Osteocyte (in vitro differentiated cells): ENCODE measurements around the gene PARN. TPM values are rescaled to one million over a fixed set of nuclear protein-coding genes. Genes with fewer than 3 reads are reported as not detected.
"Not testable (repeated sequence)": the region's sequence is repeated elsewhere in the genome, so short reads cannot be mapped to it uniquely, and the experiment has no call there.

Experiments
- DNase-seq: peaks from one replicate; pipeline ENCODE4 v3.0.0; 2021; ENCODE audit warnings: mixed read lengths; ENCODE audit not compliant: unreplicated experiment; ENCODE audit errors: extremely low spot score
- H3K27ac Mint-ChIP-seq: one replicate; pipeline ENCODE4 v1.8.0; 2021; ENCODE audit warnings: mild to moderate bottlenecking, mixed read lengths; ENCODE audit not compliant: unreplicated experiment
- H3K27me3 Mint-ChIP-seq: one replicate; pipeline ENCODE4 v1.8.0; 2021; ENCODE audit warnings: mixed read lengths; ENCODE audit not compliant: unreplicated experiment
- H3K36me3 Mint-ChIP-seq: one replicate; pipeline ENCODE4 v1.8.0; 2021; ENCODE audit warnings: mixed read lengths; ENCODE audit not compliant: unreplicated experiment
- H3K4me1 Mint-ChIP-seq: one replicate; pipeline ENCODE4 v1.8.0; 2021; ENCODE audit warnings: mixed read lengths; ENCODE audit not compliant: unreplicated experiment
- H3K4me3 Mint-ChIP-seq: one replicate; pipeline ENCODE4 v1.8.0; 2021; ENCODE audit warnings: mild to moderate bottlenecking, moderate library complexity, mixed read lengths; ENCODE audit not compliant: unreplicated experiment
- H3K9me3 Mint-ChIP-seq: one replicate; pipeline ENCODE4 v1.8.0; 2021; ENCODE audit warnings: mixed read lengths; ENCODE audit not compliant: unreplicated experiment
- total RNA-seq: library from RNA; stranded (reverse); gene quantifications from 2 replicates; pipeline ENCODE4 v1.2.1, GENCODE V29; 2021
- TF ChIP-seq, protein P1 (sequence below): fragments of 200-600 bp; sonication (generic); IDR thresholded peaks from 2 replicates; pipeline ENCODE4 v1.5.0; 2021; ENCODE audit warnings: antibody characterized with exemption, mild to moderate bottlenecking, moderate library complexity

Gene PARN
- total RNA-seq, 1 donor from 2014 or later, result 34.2 TPM

DNA sequence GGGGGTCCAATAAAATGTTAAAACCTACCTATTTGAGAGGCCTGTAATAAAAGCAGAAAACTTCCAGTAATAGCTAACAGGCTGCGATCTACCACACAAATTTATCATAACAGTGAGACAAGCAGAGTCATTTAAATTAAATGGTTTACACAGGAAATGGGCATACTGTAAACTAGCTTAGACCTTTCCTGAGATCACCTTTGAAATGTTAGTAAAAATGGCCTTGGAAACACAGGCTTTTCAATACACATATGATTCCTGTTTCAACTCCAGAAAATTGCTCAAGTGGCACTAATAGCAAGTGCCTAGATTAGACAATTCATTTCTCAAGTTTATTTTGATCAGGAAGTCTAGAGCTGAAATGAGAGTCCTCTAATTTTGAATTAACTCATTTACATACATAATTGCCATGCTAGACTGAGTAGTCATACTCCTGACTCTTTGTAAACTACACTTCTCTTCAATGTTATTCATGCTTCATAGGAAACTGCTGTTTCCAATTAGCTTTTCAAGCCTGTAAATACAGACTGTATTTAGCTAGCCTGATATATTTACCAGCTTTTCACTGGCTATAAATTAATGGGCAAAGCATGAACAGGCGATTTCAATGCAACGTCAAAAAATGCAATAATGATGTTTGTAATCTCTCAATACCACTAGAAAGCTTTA lies 43.3 kb downstream of the PARN start:
- TF ChIP-seq, protein P1, sequence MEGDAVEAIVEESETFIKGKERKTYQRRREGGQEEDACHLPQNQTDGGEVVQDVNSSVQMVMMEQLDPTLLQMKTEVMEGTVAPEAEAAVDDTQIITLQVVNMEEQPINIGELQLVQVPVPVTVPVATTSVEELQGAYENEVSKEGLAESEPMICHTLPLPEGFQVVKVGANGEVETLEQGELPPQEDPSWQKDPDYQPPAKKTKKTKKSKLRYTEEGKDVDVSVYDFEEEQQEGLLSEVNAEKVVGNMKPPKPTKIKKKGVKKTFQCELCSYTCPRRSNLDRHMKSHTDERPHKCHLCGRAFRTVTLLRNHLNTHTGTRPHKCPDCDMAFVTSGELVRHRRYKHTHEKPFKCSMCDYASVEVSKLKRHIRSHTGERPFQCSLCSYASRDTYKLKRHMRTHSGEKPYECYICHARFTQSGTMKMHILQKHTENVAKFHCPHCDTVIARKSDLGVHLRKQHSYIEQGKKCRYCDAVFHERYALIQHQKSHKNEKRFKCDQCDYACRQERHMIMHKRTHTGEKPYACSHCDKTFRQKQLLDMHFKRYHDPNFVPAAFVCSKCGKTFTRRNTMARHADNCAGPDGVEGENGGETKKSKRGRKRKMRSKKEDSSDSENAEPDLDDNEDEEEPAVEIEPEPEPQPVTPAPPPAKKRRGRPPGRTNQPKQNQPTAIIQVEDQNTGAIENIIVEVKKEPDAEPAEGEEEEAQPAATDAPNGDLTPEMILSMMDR, result no peak
- Mint-ChIP-seq H3K36me3 (peaks cover 44% of the 10 kb centered on the region), H3K4me1 (no peaks in the 10 kb centered on the region), H3K9me3 (no peaks in the 10 kb centered on the region), H3K27me3 (no peaks in the 10 kb centered on the region), H3K4me3 (no peak overlapping the region), H3K27ac (no peak overlapping the region)
- no peak for DNase-seq

DNA sequence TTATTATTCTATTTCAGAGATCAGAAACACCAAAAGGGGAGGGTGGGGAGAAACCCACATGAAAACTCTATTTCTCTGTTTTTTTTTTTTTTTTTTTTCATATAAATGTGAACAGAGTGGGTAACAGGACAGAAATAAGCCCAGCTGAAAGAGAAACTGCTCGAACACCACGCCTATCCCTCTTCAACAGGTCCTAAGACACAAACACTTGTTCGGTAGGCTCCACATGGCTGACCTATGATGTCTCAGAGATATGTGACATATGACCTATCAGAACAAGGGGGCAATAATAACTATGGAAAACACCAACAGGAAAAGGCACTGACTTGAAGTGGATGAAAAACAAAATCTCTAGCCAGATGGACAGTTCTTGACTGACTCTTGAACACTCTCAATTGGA lies 44.8 kb downstream of the PARN start:
- Mint-ChIP-seq H3K4me3 (no peak overlapping the region), H3K36me3 (peaks cover 40% of the 10 kb centered on the region), H3K27ac (no peak overlapping the region), H3K27me3 (no peaks in the 10 kb centered on the region), H3K9me3 (no peaks in the 10 kb centered on the region), H3K4me1 (no peaks in the 10 kb centered on the region)
- DNase-seq, result no peak
- TF ChIP-seq, protein P1, result no peak

DNA sequence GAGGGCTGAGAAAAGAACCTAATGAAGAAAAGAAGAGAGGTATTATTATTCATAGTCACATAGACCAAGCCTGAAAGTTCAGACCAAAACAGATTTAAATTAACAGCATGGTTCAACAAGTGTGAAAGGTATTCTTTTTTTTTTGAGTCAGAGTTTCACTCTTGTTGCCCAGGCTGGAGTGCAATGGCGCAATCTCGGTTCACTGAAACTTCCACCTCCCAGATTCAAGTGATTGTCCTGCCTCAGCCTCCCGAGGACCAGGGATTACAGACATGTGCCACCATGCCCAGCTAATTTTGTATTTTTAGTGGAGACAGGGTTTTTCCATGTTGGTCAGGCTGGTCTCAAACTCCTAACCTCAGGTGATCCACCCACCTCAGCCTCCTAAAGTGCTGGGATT lies 49.1 kb downstream of the PARN start:
- not testable (repeated sequence) for H3K4me1 Mint-ChIP-seq, H3K27ac Mint-ChIP-seq, DNase-seq, H3K4me3 Mint-ChIP-seq, H3K9me3 Mint-ChIP-seq, H3K27me3 Mint-ChIP-seq
- H3K36me3 Mint-ChIP-seq, result peaks cover 31% of the 10 kb centered on the region

DNA sequence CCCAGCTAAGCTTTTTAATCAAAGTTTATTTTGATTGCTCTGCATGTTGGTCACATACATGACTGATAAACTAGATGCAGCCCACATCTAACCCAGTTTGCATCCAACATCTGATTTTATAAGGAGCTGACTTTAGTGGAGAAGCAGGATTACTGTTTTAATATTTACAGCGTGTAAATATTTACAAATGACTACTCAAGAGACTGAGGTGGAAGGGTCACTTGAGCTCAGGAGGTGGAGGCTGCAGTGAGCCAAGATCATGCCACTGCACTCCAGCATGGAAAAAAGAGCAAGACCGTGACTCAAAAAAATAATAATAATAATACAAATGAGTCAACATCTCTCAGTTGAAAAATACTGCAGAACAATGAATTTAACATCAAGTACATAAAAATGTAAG lies 50.8 kb downstream of the PARN start:
- no peaks in the 10 kb centered on the region for H3K4me1 Mint-ChIP-seq
- TF ChIP-seq, protein P1, result no peak
- no peak overlapping the region for H3K4me3 Mint-ChIP-seq
- peaks cover 41% of the 10 kb centered on the region for H3K36me3 Mint-ChIP-seq
- H3K27ac Mint-ChIP-seq, result no peak overlapping the region
- no peak for DNase-seq
- no peaks in the 10 kb centered on the region for H3K9me3 Mint-ChIP-seq
- no peaks in the 10 kb centered on the region for H3K27me3 Mint-ChIP-seq

DNA sequence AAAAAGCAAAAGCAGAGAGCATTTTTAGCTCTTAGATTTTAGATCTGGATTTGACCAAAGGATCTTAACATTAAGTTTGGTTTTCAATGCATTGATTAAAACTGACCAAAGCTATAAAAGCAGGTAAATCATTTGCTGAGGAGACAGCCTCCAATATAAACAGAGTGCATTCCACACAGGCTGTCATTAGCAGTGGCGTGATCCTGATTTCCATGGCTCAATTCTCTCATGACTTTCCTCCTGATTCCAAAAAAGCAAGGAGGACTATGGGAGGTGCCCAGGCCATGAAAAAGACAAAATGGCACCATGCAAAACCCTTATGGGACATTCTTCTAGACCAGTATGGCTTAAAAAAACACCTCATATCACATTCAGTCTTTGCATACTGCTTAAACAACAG lies 53.5 kb downstream of the PARN start:
- TF ChIP-seq, protein P1, result no peak
- Mint-ChIP-seq H3K27ac (no peak overlapping the region), H3K4me3 (no peak overlapping the region), H3K27me3 (no peaks in the 10 kb centered on the region), H3K36me3 (peaks cover 43% of the 10 kb centered on the region), H3K9me3 (no peaks in the 10 kb centered on the region), H3K4me1 (no peaks in the 10 kb centered on the region)
- DNase-seq, result no peak

DNA sequence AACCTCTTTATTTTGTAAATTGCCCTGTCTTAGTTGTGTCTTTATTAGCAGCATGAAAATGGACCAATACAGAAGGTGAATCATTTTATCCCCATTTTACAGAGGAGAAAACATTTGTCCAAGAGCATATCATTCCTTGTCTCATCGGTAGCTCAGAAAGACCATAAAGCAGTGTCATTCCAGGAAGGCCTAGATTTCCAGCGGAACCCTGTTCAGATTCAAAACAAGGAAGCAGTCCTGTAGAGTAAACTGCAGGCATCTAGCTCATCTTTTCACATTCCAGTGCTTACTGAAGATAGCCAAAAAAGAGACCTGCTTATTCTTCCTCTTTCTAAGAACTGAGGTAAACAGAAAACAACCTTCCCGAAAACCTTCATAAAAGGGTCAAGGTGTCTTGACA lies 54.0 kb downstream of the PARN start:
- DNase-seq, result no peak
- no peaks in the 10 kb centered on the region for H3K27me3 Mint-ChIP-seq
- no peak overlapping the region for H3K4me3 Mint-ChIP-seq
- H3K9me3 Mint-ChIP-seq, result no peaks in the 10 kb centered on the region
- H3K4me1 Mint-ChIP-seq, result no peaks in the 10 kb centered on the region
- peaks cover 43% of the 10 kb centered on the region for H3K36me3 Mint-ChIP-seq
- H3K27ac Mint-ChIP-seq, result no peak overlapping the region
- TF ChIP-seq, protein P1, result no peak

DNA sequence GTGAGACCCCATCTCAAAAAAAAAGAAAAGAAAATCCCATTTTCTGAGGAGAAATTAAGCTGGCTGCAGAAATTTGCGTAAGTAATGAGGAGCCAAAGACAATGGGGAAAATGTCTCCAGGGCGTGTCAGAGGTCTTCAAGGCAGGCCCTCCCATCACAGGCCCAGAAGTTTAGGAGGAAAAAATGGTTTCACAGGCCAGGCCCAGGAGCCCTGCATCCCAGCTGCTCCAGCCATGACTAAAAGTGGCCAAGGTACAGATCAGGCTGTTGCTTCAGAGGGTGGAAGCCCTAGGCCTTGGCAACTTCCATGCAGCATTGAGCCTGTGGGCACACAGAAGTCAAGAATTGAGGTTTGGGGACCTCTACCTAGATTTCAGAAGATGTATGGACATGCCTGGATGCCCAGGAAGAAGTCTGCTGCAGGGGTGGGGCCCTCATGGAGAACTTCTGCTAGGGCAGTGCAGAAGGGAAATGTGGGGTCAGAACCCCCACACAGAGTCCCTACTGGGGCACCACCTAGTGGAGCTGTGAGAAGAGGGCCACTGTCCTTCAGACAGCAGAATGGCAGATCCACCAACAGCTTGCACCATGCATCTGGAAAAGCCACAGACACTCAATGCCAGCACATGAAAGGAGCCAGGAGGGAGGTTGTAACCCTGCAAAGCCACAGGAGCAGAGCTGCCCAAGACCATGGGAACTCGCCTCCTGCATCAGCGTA lies 55.2 kb downstream of the PARN start:
- H3K27ac Mint-ChIP-seq, H3K4me1 Mint-ChIP-seq, H3K27me3 Mint-ChIP-seq, H3K9me3 Mint-ChIP-seq, H3K4me3 Mint-ChIP-seq, DNase-seq: not testable (repeated sequence)
- H3K36me3 Mint-ChIP-seq, result peaks cover 37% of the 10 kb centered on the region
